Activated CD4-positive, CD25-positive, alpha-beta regulatory T cell (primary cell): ENCODE measurements around the gene SYT2.

Experiments used
- DNase-seq, 4 experiments: peaks; one replicate each; lab custom pipeline; 2025; lab: John Stamatoyannopoulos, UW

The SYT2 gene

DNA sequence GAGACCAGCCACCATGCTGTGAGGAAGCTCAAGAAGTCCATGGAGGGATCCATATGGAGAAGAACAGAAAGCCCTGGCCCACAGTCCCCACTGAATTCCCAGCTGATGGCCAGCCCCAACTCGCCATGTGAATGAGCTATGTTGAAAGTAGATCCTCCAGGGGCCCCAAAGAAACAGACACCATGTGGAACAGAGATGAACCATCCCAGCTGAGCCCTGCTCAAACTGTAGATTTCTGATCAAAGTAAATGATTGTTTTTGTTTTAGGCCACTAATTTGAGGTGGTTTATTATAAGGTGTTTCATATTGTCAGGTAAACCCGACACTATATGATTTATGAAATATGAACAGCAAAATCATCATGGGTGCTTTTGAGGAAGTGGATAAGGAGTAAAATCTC is 32.8 kb downstream of the SYT2 start:
- DNase-seq = no peak

DNA sequence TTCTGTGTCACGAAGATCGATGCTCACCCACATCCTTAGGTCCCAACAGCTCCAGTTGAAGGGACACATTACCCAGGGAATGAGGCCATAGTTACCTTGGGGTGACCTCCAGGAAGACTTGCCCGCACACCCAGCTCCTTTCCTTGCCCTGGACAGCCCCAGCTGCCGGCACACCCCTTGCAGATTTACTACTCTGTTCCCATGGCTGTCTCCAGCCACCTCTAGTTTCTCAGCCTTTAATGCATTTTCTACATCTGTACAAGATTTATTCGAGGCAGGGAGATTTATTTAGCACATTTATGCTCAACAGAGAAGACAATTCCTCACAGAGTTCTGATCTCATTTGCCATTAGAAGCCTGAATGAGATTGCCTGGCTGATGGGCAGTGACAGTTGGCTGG is 36.7 kb downstream of the SYT2 start:
- no peak for DNase-seq

DNA sequence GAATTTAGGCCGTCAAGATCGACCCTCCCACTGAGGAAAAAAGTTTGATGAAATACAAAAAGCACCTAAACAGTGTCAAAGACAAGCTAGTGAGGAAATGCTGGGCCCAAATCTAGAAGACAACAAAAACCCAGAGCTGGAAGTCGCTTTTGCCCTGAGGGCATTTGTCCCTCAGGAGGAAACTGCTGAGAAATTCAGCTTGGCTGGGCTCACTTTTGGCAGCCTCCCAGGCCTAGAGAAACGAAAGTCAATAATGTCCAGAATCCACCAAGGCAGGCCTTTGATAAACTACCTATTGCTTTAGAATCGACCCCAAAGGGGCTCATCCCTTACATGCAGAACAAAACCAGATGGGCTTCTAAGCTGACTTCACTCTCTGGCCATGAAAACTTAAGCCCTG is 38.9 kb downstream of the SYT2 start:
- DNase-seq = no peak

DNA sequence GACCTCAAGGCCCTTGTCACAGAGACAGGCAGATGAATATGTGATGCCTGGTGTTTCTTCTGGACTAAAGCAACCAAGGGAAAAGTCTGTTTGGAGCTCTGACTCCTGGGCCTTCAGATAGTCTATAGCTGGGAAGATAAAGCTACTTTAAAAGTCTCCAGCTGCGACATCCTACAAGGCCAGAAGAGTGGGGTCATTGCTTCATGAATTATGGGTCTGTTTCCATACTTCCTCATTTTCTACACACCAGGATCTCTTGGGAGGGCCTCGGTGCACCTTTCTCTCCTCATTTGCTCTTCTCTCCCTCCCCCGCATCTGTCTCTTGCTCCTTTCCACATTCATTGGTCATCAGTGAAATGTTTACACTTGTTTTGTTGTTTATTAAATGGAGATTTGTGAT is 44.8 kb downstream of the SYT2 start:
- DNase-seq = no peak

DNA sequence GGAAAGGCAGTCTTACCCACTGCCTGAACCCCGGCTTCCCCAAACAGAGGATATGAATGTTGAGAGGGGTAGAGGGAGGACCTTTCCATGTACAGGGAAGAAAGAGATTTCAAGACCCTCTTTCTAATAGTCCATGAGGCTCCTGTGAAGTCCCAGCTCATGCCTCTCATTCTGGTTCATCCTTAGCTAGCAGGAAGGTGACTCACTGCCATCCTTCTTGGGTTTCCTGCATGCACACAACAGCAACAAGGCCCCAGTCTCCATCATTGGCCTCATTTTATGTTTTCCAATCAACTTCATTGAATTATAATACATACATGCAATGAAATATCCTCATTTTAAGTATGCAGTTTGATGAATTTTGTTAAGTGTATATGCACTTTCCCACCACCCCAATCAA is 46.2 kb downstream of the SYT2 start:
- no peak for DNase-seq

- DNase-seq = no peak
These were observed 47.1 kb downstream of the SYT2 start for GRCh38 chr1:202663131-202663530.

- no peak for DNase-seq
These were observed 48.2 kb downstream of the SYT2 start for GRCh38 chr1:202662081-202662480.

GRCh38 chr1:202661136-202661845 is 49.0 kb downstream of the SYT2 start:
- no peak for DNase-seq

- DNase-seq = no peak
These were observed 50.3 kb downstream of the SYT2 start for GRCh38 chr1:202659974-202660373.

DNA sequence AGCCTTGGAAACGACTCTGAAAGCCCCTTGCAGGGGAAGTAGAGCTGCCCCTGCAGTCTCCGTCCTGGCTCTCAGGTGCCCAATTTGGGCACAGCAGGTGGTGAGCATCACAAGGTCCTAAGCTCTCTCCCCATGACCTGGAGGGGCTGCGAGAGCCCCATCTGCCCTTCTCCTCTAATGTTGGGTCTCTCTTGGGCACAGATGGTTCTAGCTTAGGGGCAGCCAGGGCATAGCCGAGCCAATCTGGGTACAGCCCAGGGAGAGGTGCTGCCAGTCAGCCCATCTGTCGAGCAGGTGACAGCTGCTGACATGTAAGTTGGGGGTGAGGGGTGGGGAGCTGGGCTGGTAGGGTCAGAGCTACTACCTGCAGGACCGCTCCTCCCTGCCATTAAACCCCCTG is 50.7 kb downstream of the SYT2 start:
- DNase-seq = no peak

GRCh38 chr1:202658769-202659168 is 51.5 kb downstream of the SYT2 start:
- DNase-seq = no peak

DNA sequence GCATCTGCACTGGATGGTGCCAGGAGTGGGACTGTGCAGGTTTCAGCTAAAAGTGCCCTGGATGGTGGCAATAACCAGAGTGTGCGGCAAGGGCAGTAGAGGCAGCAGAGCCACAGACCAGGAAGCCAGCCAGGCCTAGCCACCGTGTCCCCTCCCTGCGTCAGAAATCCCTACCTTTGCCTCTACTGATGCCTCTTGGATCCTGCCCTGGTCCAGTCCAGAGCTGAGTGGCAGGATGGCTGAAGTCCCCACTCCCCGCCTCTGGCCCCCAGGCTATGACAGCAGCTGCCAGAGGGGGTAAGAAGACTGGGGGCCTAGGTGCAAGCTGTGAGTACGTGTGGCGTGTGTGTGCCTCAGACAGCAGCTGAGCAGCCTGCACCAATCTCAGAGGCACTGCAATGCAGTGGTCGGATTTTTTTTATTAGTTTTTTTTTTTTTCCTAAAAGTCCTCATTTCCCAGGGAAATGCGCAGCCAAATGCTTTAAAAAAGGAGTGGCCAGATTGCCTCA is 51.9 kb downstream of the SYT2 start:
- no peak for DNase-seq

DNA sequence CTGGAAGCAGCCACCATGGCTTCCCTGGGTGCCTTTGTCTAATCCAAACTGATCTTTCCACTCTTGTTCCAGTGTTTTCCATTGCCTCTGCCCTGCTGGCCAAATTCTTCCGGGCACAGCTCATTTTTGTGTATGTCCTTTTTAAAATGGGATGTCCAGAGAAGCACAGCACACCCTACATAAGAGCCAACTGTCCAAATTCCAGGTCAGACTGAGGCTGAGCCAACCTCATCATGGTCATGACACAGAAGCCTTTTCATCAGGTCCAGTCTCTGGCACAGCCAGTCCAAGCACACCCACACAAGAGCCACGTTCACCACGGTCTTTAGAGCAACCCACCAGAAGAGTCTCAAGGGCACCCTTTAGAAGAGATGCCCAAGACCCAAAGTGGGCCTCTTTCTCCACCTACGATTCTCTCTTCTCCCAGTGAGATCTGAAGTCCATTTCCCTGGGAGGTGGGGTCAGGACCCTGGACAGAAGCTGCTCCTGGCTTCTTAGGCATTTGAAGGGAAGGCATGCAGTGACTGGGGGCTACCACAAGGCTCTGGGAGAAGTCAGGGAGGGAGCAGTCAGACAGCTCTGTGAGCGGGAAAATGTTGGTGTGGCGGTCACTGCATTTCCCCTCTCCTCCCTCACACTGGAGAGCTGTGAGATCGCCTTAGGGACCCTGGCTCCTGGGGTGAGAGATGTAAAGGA is 53.2 kb downstream of the SYT2 start:
- DNase-seq = no peak

- no peak for DNase-seq
These were observed 54.2 kb downstream of the SYT2 start for GRCh38 chr1:202656057-202656456.

- no peak for DNase-seq
These were observed 56.2 kb downstream of the SYT2 start for GRCh38 chr1:202654079-202654478.

- no peak for DNase-seq
These were observed 60.5 kb downstream of the SYT2 start for GRCh38 chr1:202649553-202650392.

- no peak for DNase-seq
These were observed 61.5 kb downstream of the SYT2 start for GRCh38 chr1:202648605-202649226.

DNA sequence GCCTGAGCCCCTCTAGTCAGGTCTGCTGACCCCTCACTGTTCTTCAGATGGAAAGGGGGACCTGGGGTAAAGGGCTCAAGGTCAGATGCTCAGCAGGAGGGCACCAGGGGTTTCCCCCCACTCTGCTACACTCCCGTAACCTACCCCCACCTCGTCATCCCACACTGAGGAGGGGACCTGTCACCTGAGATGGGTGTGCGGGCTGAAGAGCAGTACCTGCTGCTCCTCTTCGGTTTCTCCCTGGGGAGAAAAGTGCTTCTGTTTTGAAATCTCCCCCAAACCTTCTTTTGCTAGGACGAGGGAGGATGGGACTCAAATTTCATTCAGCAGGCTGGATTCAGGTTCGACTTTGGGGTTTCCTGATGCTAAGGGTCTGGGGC is 65.2 kb downstream of the SYT2 start:
- DNase-seq = no peak

DNA sequence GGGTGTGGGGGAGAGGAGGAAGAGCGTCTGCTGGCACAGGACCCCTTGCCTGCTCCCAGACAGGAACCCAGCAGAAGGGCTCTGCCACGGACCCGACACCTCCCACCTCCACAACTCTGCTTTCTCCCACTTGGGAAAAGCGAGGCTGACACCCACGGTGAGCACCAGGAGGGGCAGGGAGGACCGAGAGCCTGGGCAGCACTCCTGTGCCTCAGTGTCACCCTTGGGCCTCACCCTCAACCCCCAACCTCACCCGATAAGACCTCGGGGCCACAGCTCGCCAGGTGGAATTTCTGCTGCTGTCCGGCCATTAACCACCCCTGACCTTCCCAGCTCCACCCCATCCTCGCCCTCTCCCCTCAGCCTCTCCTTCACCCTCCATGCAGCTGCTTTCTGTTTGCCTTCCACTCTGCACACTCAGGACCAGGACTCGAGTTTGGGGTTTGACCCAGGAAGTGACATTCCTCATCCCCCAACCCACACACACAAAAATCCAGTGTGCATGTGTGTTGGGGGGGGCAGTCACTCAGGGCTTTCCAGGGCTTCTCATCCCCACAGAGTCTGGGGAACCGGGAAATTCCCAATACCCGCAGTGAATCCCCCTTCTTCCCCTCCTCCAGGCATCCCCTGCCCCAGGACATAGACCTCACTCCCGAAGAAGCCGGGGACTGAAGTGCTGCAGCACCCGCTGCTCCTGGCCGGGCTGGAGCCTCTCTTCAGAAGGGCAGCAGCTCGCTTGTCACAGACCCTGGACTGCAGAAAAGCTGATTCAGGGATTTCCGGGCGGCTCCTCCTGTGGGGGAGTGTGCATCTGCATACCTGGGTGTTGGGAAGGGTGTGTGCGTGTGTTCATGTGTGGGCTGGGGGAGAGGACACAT is 65.8 kb downstream of the SYT2 start:
- DNase-seq = no peak

DNA sequence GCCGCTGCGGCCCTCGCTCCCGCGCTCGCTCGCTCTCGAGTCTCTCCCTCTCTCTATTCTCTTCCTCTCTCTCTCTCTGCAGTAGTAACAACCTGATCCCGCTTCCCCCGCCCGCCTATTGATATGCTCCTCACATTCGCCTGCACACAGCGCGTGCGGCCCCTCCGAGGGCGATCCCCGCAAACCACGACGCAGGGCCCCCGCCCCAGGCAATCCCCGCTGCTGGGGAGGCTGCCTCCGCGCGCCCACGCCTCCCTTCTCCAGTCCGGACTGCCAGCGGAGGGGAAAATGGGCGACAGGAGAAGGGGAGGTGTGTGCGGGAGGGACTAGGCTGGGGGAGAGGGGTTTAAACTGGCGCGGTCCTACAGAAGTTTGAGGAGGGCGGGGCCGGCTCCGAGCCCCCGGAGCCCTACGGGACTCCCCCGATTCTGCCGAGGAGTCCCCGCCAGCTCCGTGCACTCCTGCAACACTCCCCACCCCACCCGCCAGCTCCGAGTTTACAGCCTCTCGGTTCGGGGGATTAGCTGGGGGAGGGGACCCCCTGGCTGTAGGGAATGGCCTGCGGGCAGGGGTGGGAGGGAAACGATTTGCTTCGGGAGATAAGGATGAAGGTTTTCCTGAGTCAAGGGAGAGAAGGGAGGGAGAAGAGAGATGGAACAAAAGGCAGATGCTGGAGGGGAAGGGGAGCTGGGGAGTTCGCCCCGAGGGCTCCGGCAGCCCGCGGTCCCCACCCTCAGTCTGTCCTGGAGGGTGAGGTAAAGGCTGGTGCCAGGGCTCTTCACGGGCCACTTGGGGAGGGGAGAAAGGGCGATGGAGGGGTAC is 66.6 kb downstream of the SYT2 start:
- DNase-seq = no peak
